ENCODE data around the gene ZNF827. TPM values are rescaled to one million over a fixed set of nuclear protein-coding genes. Genes with fewer than 3 reads are reported as not detected.

The ZNF827 gene
- total RNA-seq, 4 donors from 2014 or later = 8.1 to 21.7 (median 8.3) TPM

DNA sequence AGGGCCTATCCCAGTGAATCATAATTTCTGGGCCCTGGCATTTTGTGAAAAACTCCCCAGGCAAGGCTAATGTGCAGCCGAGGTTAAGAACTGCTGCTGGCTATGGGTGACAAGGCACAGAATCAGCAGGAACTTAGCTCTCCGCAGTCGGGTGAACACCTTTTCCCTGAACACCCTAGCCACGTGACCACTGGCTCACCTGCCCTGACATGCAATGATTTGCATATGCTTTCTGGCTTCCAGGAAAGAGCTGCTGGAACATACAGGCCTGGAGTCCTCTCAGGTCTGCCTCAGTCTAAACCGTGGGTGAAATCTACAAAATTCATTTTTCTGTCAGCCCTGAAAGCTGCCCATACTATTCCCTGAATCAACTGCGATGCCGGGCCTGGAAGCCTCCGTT is 56.6 kb downstream of the ZNF827 start:
- TF ChIP-seq, protein P1, sequence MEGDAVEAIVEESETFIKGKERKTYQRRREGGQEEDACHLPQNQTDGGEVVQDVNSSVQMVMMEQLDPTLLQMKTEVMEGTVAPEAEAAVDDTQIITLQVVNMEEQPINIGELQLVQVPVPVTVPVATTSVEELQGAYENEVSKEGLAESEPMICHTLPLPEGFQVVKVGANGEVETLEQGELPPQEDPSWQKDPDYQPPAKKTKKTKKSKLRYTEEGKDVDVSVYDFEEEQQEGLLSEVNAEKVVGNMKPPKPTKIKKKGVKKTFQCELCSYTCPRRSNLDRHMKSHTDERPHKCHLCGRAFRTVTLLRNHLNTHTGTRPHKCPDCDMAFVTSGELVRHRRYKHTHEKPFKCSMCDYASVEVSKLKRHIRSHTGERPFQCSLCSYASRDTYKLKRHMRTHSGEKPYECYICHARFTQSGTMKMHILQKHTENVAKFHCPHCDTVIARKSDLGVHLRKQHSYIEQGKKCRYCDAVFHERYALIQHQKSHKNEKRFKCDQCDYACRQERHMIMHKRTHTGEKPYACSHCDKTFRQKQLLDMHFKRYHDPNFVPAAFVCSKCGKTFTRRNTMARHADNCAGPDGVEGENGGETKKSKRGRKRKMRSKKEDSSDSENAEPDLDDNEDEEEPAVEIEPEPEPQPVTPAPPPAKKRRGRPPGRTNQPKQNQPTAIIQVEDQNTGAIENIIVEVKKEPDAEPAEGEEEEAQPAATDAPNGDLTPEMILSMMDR (IDR thresholded peaks at IDR 0.05; ENCODE audit: low read depth) = no peak

DNA sequence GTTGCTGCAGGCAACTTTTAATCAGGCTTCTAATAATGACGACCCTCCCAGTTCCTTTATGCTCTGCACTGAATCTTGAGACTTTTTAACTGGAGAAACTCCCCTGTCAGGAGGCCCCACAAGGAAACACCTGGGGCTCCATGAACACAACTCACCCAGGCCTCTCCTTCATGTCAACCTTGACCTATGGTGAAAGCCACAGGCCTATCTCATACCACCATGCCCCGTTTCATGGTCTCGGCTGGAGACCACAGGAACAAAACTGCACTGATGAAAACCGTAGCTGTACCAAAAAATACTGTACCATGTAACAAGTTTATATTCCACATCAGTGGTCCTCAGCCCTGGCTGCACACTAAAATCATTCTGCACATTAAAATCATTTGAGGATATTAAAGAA is 57.0 kb downstream of the ZNF827 start:
- TF ChIP-seq, protein P1 (IDR thresholded peaks at IDR 0.05; ENCODE audit: low read depth) = no peak

DNA sequence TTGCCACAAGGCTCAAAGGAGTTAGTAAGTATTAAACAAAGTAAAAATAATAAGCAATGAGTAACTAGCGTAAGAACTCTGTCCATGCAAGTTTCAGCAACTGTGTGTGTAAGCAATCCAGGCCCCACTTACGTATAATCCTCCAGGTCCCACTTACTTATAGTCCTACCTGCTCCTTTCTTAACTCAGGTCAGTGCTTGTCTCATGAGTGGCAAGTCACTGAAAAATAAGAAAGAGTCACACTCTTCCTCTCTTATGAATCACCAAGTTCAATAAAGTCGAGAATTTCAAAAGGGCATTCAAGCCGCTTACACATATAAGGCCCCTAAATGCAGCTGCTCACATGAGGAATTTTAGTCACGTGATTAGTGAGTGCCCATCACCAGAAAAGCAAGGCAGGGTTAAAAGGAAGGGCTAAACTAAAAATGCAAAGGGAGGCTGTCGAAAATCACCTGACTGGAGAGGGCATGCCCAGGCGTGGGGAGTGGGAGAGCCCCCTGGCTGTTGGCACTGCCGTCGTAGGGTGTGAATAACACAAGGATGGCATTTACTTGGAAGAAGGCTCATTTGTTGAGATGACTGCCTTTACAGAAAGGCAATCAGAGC is 58.2 kb downstream of the ZNF827 start:
- TF ChIP-seq, protein P1 (IDR thresholded peaks at IDR 0.05; ENCODE audit: low read depth) = no peak

DNA sequence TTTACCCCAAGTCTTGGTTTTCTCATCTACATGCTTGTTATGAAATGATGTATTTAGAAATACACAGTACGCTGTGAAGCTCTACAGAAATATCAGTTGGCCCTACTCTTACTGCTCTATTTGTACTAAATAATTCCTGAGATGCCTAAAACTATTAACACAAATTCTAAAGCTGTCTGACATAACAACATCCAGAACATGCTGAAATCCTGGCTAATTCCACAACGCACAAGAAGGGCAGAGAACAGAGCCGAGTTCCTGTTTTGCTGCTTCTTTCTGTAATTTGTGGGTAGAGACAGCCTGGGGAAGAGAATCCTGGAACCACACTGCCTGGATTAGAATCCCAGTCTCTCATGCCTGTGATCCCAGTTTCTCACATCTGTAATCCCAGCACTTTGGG is 59.0 kb downstream of the ZNF827 start:
- TF ChIP-seq, protein P1 (IDR thresholded peaks at IDR 0.05; ENCODE audit: low read depth) = no peak

DNA sequence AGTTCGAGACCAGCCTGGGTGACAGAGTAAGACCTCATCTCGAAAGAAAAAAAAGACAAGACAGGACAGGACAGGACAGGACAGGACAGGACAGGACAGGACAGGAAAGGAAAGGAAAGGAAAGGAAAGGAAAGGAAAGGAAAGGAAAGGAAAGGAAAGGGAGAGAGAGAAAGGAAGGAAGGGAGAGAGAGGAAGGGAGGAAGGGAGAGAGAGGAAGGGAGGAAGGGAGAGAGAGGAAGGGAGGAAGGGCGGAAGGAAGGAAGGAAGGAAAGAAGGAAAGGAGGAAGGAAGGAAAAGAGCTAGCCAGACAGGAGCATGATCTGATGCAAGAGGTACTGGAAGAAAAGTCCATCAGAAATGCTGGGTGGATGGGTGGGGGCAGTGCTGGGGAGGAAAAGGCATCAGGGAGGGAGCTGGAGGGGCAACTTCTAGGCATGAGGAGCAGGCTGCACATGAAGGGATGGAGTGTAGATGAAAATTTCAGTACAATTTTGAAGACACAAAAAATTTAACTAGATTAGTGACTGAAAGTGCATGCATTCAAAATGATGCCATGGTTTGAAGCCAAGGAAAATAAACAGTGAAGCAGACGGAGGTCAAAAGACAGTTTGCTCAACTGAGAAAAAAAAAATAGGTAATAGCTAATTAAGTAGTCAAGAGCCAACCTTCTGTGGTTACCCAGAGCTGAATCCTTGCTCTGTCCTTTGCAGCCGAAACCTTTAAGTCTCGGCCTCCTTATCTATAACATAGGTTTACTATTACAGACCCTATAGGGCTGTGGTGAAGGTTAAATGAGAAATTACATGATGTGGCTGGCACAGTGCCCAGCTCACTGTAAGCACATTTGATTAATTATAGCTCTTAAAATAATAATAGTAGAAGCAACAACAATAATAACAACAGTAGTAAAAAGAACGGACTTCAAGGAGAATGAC is 59.9 kb downstream of the ZNF827 start:
- TF ChIP-seq, protein P1 (IDR thresholded peaks at IDR 0.05; ENCODE audit: low read depth) = no peak

DNA sequence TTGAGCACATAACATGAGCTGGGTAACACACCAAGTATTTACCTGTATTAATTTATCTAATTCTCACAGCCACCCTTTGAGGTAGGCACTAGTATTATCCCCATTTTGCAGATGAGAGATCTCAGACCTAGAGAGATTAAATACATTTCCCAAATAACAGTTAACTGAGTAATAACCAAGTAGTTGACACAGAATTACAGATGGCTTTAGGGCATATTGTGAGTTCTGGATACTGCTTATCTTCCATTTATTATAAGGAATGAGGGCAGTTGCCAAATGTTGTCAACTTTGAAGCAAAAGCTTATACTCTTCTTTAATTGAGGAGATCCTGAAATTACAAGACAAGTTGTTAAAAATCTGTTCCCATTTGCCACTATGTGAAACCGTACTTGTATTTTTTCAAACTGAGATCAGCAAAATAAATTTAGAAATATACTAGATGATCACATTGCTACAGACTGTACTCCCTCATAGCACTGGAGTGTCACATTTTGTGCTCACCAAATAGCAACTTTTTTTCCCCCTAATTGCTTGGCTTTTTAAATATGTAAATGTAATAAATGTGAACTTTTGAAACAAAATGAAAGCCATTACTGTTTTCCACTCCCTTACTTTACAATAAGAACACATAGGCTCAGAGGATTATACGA is 62.0 kb downstream of the ZNF827 start:
- TF ChIP-seq, protein P1 (IDR thresholded peaks at IDR 0.05; ENCODE audit: low read depth) = no peak

DNA sequence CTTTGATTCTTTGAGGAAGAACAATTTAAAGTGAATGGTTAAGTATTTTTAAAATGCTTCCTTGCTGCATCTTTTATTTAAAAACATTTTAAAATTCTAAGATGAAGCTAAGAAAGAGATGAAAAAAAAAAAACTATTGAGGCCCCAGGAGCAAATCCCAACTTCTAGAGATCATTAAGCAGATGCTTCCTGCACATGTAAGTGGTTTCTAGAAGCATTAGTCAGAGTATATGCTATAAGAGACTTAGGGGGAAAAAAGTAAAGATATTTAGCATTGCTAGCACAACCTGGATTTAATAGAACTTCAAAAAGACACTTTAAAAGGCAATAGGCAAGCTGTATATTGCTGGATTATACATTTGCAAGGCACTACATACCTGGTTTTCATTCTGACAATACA is 64.7 kb downstream of the ZNF827 start:
- TF ChIP-seq, protein P1 (IDR thresholded peaks at IDR 0.05; ENCODE audit: low read depth) = no peak
